Bronchial epithelial cell (primary cell): Measurements from ENCODE around the gene MASP1. TPM values are rescaled to one million over a fixed set of nuclear protein-coding genes. Genes with fewer than 3 reads are reported as not detected.

ENCODE experiments used
- DNase-seq: peaks from one replicate; pipeline ENCODE4 v3.0.0-alpha.2; 2010; ENCODE audit warnings: low read depth
- FAIRE-seq: peaks from 2 replicates; lab custom pipeline; 2011; peaks lifted over from hg19 to GRCh38; lab: Jason Lieb, UNC
- H3K27me3 ChIP-seq: 2 replicates; pipeline ENCODE4 v1.5.1; 2011; ENCODE audit warnings: low read length; ENCODE audit not compliant: control insufficient read depth, insufficient read depth
- H3K36me3 ChIP-seq: 2 replicates; pipeline ENCODE4 v1.5.1; 2011; ENCODE audit warnings: low read length; ENCODE audit not compliant: control insufficient read depth, insufficient read depth
- H3K4me3 ChIP-seq: 2 replicates; pipeline ENCODE4 v1.5.1; 2011; ENCODE audit warnings: mild to moderate bottlenecking, low read depth, low read length, control low read depth
- CTCF ChIP-seq: IDR thresholded peaks from 2 replicates; pipeline ENCODE4 v1.5.1; 2011; ENCODE audit warnings: mild to moderate bottlenecking, moderate library complexity, low read length, control low read depth, inconsistent platforms; ENCODE audit not compliant: insufficient read depth, severe bottlenecking
- total RNA-seq: library from RNA; depleted of rRNA; stranded (reverse); fragments of >200 nt; gene quantifications from 2 replicates; pipeline ENCODE4 v1.2.1, GENCODE V29; 2014

Gene MASP1
- total RNA-seq, 1 donor from 2014 or later = 3.9 TPM

- TF ChIP-seq CTCF = no peak
- H3K27me3 ChIP-seq = peaks cover 13% of the 10 kb centered on the region
- no peaks in the 10 kb centered on the region for H3K36me3 ChIP-seq
- DNase-seq (no peak), FAIRE-seq (no peak)
- H3K4me3 ChIP-seq = no peak overlapping the region
These were observed 2.2 kb upstream of the MASP1 start for GRCh38 chr3:187293516-187294430.

GRCh38 chr3:187292631-187293515 is 1.3 kb upstream of the MASP1 start:
- DNase-seq (no peak), FAIRE-seq (no peak)
- H3K4me3 ChIP-seq = no peak overlapping the region
- no peaks in the 10 kb centered on the region for H3K36me3 ChIP-seq
- TF ChIP-seq CTCF = no peak
- peaks cover 13% of the 10 kb centered on the region for H3K27me3 ChIP-seq

GRCh38 chr3:187292181-187292580 is 644 bp upstream of the MASP1 start:
- DNase-seq (no peak), FAIRE-seq (no peak)
- Histone ChIP-seq H3K4me3 (no peak overlapping the region), H3K36me3 (no peaks in the 10 kb centered on the region), H3K27me3 (peaks cover 13% of the 10 kb centered on the region)
- TF ChIP-seq CTCF = no peak

GRCh38 chr3:187291001-187291511 is 481 bp downstream of the MASP1 start:
- TF ChIP-seq CTCF = no peak
- Histone ChIP-seq H3K27me3 (peaks cover 13% of the 10 kb centered on the region), H3K36me3 (no peaks in the 10 kb centered on the region), H3K4me3 (no peak overlapping the region)
- no peak for FAIRE-seq
- DNase-seq = no peak

- TF ChIP-seq CTCF = no peak
- Histone ChIP-seq H3K4me3 (no peak overlapping the region), H3K36me3 (no peaks in the 10 kb centered on the region), H3K27me3 (peaks cover 13% of the 10 kb centered on the region)
- DNase-seq (no peak), FAIRE-seq (no peak)
These were observed 1.0 kb downstream of the MASP1 start for GRCh38 chr3:187290503-187290902.
